Measurements from ENCODE around the gene MAT1A. TPM values are rescaled to one million over a fixed set of nuclear protein-coding genes. Genes with fewer than 3 reads are reported as not detected.

The MAT1A gene
- total RNA-seq, 2 donors from 2014 or later, result 3.9 TPM; not detected in 1

DNA sequence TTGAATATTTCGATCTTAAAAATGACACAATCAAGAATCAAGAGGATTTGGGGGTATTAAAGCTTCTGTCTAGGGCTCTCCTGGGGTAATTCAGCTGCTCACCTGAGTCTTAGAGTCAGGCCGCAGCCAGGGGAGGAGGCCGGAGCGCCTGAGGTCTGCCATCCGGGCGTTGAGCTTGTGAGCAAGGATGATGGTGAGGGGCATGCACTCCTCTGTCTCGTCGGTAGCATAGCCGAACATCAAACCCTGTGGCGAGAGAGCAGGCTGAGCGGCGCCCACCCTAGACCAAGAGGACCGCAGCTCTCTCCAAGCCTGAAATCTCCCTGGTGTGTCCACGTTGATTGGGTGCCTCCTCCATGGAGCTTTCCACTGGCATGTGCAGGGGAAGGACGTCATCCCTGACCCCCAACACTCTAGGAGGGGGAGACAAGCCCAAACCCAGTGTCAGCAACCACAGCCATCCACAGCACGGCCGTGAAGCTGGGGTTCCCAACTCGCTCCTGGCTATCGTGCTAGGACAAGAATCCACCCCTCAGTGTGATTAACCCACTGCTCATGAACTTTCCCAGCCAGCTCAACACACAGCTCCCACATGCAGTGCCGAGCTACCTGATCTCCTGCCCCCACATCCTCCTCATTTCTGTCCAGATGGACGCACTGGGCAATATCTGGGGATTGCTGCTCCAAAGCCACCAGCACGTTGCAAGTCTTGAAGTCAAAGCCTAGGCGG, 9.2 kb downstream of the MAT1A start:
- Histone ChIP-seq H3K9me3 (no peaks in the 10 kb centered on the region), H3K27me3 (replicated peaks; ENCODE audit: insufficient read depth) (no peaks in the 10 kb centered on the region), H3K4me1 (replicated peaks) (no peaks in the 10 kb centered on the region), H3K27ac (no peak overlapping the region), H3K4me3 (no peak overlapping the region), H3K36me3 (no peaks in the 10 kb centered on the region)
- no peak for DNase-seq (ENCODE audit: low spot score)
- no peak for TF ChIP-seq POLR2AphosphoS5 (IDR thresholded peaks at IDR 0.05)
- no peak for TF ChIP-seq POLR2A (IDR thresholded peaks at IDR 0.05)
- TF ChIP-seq, protein P1, sequence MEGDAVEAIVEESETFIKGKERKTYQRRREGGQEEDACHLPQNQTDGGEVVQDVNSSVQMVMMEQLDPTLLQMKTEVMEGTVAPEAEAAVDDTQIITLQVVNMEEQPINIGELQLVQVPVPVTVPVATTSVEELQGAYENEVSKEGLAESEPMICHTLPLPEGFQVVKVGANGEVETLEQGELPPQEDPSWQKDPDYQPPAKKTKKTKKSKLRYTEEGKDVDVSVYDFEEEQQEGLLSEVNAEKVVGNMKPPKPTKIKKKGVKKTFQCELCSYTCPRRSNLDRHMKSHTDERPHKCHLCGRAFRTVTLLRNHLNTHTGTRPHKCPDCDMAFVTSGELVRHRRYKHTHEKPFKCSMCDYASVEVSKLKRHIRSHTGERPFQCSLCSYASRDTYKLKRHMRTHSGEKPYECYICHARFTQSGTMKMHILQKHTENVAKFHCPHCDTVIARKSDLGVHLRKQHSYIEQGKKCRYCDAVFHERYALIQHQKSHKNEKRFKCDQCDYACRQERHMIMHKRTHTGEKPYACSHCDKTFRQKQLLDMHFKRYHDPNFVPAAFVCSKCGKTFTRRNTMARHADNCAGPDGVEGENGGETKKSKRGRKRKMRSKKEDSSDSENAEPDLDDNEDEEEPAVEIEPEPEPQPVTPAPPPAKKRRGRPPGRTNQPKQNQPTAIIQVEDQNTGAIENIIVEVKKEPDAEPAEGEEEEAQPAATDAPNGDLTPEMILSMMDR (IDR thresholded peaks at IDR 0.05), result no peak
- intact Hi-C loops (cut with DNase I), result no loop called here
- 92% methylated on average over 23 of the region's 23 CpGs for WGBS

DNA sequence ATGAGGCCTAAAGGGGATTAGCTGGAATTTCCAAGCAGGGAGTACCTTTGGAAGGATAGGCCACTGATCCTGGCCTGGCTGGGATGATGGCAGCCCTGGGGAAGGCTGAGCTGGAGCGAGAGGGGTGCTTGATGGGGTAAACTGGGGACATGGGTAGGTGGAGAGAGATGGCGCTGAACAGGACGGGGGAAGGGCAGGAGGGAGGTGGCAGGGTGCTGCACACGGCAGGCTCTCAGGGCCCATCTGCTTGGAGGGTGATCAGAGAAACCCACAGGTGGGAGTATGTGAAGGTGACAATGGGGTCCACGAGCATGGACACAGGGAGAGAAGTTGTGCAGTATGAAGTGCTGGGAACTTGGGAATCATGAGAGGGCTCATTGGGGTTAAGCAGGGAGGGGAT, 10.3 kb downstream of the MAT1A start:
- Histone ChIP-seq H3K27ac (no peak overlapping the region), H3K4me3 (no peak overlapping the region), H3K4me1 (replicated peaks) (no peaks in the 10 kb centered on the region), H3K9me3 (no peaks in the 10 kb centered on the region), H3K27me3 (replicated peaks; ENCODE audit: insufficient read depth) (no peaks in the 10 kb centered on the region), H3K36me3 (no peaks in the 10 kb centered on the region)
- intact Hi-C loops (cut with DNase I), result no loop called here
- DNase-seq (ENCODE audit: low spot score), result no peak
- TF ChIP-seq POLR2AphosphoS5 (IDR thresholded peaks at IDR 0.05) (no peak), POLR2A (IDR thresholded peaks at IDR 0.05) (no peak)
- TF ChIP-seq, protein P1 (IDR thresholded peaks at IDR 0.05), result no peak
- WGBS, result 94% methylated on average over 5 of the region's 5 CpGs

DNA sequence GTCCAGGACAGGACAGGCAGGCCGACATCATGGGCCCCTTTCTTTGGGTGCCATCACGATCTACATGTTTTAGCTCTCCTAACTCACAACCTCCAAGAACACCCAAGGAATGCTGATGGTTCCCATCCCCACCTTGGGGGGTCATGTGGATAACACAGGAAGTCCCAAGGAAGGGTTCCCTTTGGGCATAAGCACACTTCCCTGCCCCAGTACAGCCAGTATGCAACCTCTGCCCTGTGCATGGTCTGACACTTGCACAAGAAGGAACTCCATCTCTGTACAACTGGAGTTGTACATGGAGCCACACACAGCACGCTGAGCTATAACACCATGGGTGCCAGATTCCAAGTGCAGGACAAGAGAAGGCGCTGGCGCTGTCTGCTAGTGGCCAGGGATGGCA, 11.0 kb downstream of the MAT1A start:
- WGBS, result 90% methylated on average over 5 of the region's 5 CpGs
- no peak for DNase-seq (ENCODE audit: low spot score)
- Histone ChIP-seq H3K27me3 (replicated peaks; ENCODE audit: insufficient read depth) (no peaks in the 10 kb centered on the region), H3K4me1 (replicated peaks) (no peaks in the 10 kb centered on the region), H3K27ac (no peak overlapping the region), H3K4me3 (no peak overlapping the region), H3K9me3 (no peaks in the 10 kb centered on the region), H3K36me3 (no peaks in the 10 kb centered on the region)
- intact Hi-C loops (cut with DNase I), result no loop called here
- TF ChIP-seq POLR2A (IDR thresholded peaks at IDR 0.05), result no peak

DNA sequence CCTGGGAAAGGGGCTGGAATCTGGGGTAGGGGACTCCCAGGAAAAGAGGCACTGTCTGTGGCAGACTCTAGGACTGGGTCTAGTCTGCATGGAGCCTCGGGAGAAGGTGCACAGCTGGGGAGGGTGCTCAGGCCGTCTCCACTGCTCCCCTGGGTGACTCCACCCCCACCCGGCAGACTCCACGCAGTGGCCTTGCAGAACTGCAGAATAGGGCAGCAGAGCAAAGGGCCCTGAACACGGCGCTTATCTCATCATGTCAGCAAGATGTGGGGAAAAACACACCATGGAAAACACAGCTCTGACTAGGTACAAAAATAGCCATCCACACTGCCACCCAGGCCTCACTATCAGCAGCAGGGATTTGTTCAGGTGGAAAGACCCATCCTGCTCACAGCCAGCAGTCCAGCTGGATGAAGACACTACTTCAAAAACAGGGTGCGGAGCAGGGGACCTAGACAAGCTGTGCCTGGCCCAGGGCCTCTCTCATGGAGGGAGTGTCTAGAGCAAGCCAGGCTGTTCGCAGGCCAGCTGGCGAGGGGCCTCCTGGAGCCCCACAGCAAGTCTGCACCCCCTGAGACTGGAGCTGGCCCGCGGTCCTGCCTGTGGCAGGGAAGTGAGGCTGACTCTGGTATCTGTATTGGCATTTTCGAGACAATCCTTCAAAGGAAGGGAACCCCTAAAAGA, 11.7 kb downstream of the MAT1A start:
- no peaks in the 10 kb centered on the region for H3K27me3 ChIP-seq (replicated peaks; ENCODE audit: insufficient read depth)
- 79% methylated on average over 12 of the region's 12 CpGs for WGBS
- H3K36me3 ChIP-seq, result no peaks in the 10 kb centered on the region
- H3K27ac ChIP-seq, result no peak overlapping the region
- TF ChIP-seq POLR2AphosphoS5 (IDR thresholded peaks at IDR 0.05) (no peak), POLR2A (IDR thresholded peaks at IDR 0.05) (no peak)
- TF ChIP-seq, protein P1 (IDR thresholded peaks at IDR 0.05), result no peak
- no peaks in the 10 kb centered on the region for H3K9me3 ChIP-seq
- H3K4me3 ChIP-seq, result no peak overlapping the region
- intact Hi-C loops (cut with DNase I), result no loop called here
- H3K4me1 ChIP-seq (replicated peaks), result no peaks in the 10 kb centered on the region
- DNase-seq (ENCODE audit: low spot score), result no peak

DNA sequence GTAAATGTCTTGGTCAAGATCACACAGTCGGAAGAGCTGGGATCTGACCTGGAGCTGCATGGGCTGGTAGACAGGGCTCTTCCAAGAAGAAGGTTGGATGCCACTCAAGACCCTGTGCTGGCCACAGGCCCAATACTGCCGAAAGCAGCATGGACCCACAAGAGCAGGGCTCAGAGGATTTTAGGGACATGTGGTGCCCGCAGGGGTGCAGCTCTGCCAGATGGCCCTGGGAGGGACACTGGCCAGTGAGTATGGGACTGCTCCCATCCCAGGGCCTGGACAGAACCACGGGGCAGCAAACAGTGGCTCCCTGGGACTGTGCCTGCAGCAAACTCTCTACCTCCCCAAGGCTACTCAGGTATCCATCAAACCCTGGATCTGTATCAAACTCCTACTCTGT, 12.4 kb downstream of the MAT1A start:
- intact Hi-C loops (cut with DNase I), result no loop called here
- TF ChIP-seq POLR2AphosphoS5 (IDR thresholded peaks at IDR 0.05), result no peak
- TF ChIP-seq, protein P1 (IDR thresholded peaks at IDR 0.05), result no peak
- TF ChIP-seq POLR2A (IDR thresholded peaks at IDR 0.05), result no peak
- Histone ChIP-seq H3K4me1 (replicated peaks) (no peaks in the 10 kb centered on the region), H3K9me3 (no peaks in the 10 kb centered on the region), H3K36me3 (no peaks in the 10 kb centered on the region), H3K27me3 (replicated peaks; ENCODE audit: insufficient read depth) (no peaks in the 10 kb centered on the region), H3K27ac (no peak overlapping the region), H3K4me3 (no peak overlapping the region)
- 98% methylated on average over 4 of the region's 4 CpGs for WGBS
- DNase-seq (ENCODE audit: low spot score), result no peak
